Left lung (tissue), 10 donors: ENCODE data around the gene RIC8A. TPM values are rescaled to one million over a fixed set of nuclear protein-coding genes. Genes with fewer than 3 reads are reported as not detected.

Source experiments
- ATAC-seq: fragments of 200-7000 bp; cut with Tn5 transposase; one replicate; pipeline ENCODE4 v1.9.1; 2020; ENCODE audit warnings: moderate library complexity
- DNase-seq, 4 donors: peaks; one replicate each; pipeline ENCODE4 v3.0.0-alpha.2; 2013 to 2020
- H3K27ac ChIP-seq, 2 donors: fragments of 200-600 bp; sonication (generic) in 1 of 2; one replicate each; pipeline versions ENCODE4 v1.5.0 to v1.8.0; 2020 to 2021
- H3K27me3 ChIP-seq, 2 donors: fragments of 200-600 bp; sonication (generic) in 1 of 2; one replicate each; pipeline versions ENCODE4 v1.5.0 to v1.8.0; 2020 to 2021
- H3K36me3 ChIP-seq, 2 donors: fragments of 200-600 bp; sonication (generic) in 1 of 2; one replicate each; pipeline versions ENCODE4 v1.5.0 to v1.8.0; 2020 to 2021
- H3K4me1 ChIP-seq, 2 donors: fragments of 200-600 bp; one replicate each; pipeline ENCODE4 v1.8.0; 2021
- H3K4me3 ChIP-seq, 2 donors: fragments of 200-600 bp; sonication (generic) in 1 of 2; one replicate each; pipeline versions ENCODE4 v1.5.0 to v1.8.0; 2020 to 2021; ENCODE audit warnings: mild to moderate bottlenecking in 1 of 2
- H3K9me3 ChIP-seq, 2 donors: fragments of 200-600 bp; sonication (generic) in 1 of 2; one replicate each; pipeline versions ENCODE4 v1.5.0 to v1.8.0; 2020 to 2021
- intact Hi-C, 2 donors: fragments of 100-400 bp; cut with DNase I; formaldehyde crosslinking; loops; one replicate each; pipeline versions ENCODE4 v1.11.2 to v1.14.2; 2022
- polyA plus RNA-seq, 6 donors: library from polyadenylated mRNA; unstranded; fragments of 120-200 nt; gene quantifications; one replicate each; pipeline ENCODE4 v1.2.1, GENCODE V29; 2013; ENCODE audit not compliant: insufficient read length in 6 of 6
- total RNA-seq, 2 donors: library from RNA; stranded (reverse); fragmentation: NEBNext Ultra II Directional; extraction: Animal tissue kit (Norgen Biotek cat#: 25700); gene quantifications; one replicate each; pipeline ENCODE4 v1.2.1, GENCODE V29; 2021
- TF ChIP-seq, protein P1 (sequence below), 2 donors: fragments of 200-600 bp; sonication (generic) in 1 of 2; IDR thresholded peaks; one replicate each; pipeline versions ENCODE4 v1.5.0 to v1.8.0; 2021; ENCODE audit warnings: antibody characterized with exemption in 2 of 2
- donor health status: DM: no; HTN: yes; CAD: no.
- donor health status: DM: no; HTN: no; CAD: no.

RIC8A gene
- total and polyA plus RNA-seq, 8 donors: 74.4 to 117 (median 80.4) TPM

DNA sequence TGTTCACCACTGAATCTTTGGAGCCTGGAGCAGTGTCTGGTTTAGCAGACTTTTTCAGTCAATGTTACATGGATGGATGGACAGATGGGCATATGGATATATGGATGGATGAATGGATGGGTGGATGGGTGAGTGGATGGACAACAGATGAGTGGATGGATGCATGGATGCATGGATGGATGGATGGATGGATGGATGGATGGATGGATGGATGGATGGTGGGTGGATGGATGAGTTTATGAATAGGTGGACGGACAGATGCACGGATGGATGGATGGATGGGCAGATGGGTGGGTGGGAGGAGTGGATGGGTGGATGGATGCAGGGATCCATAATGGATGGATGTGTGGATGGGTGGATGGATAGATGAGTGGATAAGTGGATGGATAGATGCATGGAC is 48.3 kb downstream of the RIC8A start:
- H3K4me1 ChIP-seq: no peaks in the 10 kb centered on the region
- no peak overlapping the region for H3K4me3 ChIP-seq
- H3K36me3 ChIP-seq: peaks cover 0 to 32% of the 10 kb centered on the region in 2 donors
- intact Hi-C loops: no loop called here
- TF ChIP-seq, protein P1, sequence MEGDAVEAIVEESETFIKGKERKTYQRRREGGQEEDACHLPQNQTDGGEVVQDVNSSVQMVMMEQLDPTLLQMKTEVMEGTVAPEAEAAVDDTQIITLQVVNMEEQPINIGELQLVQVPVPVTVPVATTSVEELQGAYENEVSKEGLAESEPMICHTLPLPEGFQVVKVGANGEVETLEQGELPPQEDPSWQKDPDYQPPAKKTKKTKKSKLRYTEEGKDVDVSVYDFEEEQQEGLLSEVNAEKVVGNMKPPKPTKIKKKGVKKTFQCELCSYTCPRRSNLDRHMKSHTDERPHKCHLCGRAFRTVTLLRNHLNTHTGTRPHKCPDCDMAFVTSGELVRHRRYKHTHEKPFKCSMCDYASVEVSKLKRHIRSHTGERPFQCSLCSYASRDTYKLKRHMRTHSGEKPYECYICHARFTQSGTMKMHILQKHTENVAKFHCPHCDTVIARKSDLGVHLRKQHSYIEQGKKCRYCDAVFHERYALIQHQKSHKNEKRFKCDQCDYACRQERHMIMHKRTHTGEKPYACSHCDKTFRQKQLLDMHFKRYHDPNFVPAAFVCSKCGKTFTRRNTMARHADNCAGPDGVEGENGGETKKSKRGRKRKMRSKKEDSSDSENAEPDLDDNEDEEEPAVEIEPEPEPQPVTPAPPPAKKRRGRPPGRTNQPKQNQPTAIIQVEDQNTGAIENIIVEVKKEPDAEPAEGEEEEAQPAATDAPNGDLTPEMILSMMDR (IDR thresholded peaks at IDR 0.05): no peak
- DNase-seq: no peak
- H3K27ac ChIP-seq: no peak overlapping the region
- ATAC-seq: no peak
- no peaks in the 10 kb centered on the region for H3K27me3 ChIP-seq
- H3K9me3 ChIP-seq: no peaks in the 10 kb centered on the region

DNA sequence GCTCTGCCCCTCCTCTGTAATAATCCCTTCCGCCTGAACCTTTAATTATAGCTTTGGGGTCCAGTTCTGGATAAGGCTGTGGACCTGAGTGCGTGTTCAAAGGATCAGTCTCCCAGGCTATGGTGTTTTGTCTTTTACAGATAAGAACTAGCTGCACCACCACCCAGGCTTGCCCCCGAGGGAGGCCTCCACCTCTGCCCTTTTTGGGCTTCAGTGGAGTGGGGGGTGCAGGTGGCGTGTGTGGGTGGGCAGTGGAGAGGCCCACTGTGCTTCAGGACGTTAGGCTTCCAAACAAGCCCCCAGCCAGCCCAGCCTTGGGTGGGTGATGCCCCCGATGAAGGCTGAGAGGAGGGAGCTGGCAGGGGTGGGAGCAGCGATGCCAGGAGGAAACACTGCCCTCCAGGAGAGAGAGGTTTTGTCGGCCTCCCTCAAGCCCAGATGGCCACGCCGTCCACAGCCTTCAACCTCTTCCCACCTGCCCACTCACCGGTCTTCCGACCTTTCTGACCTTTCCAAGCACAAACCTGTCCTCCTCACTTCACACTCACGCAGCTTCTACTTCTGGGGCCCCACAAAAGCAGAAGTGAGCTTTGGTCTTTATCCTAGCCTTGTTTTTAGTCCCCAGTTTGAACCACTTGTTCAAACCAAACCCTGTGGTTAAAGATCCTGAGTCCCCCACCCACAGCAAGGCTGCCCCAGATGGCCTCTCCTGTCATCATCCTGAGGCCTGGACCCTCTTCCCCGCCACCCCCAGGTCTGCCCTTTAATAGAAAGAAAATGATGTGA is 49.6 kb downstream of the RIC8A start:
- peaks cover 0 to 18% of the 10 kb centered on the region in 2 donors for H3K36me3 ChIP-seq
- no peak overlapping the region for H3K4me3 ChIP-seq
- TF ChIP-seq, protein P1 (IDR thresholded peaks at IDR 0.05): no peak
- intact Hi-C loops: no loop called here
- H3K27me3 ChIP-seq: no peaks in the 10 kb centered on the region
- no peak overlapping the region for H3K27ac ChIP-seq
- H3K9me3 ChIP-seq: no peaks in the 10 kb centered on the region
- ATAC-seq (no peak), DNase-seq (no peak)
- no peaks in the 10 kb centered on the region for H3K4me1 ChIP-seq

DNA sequence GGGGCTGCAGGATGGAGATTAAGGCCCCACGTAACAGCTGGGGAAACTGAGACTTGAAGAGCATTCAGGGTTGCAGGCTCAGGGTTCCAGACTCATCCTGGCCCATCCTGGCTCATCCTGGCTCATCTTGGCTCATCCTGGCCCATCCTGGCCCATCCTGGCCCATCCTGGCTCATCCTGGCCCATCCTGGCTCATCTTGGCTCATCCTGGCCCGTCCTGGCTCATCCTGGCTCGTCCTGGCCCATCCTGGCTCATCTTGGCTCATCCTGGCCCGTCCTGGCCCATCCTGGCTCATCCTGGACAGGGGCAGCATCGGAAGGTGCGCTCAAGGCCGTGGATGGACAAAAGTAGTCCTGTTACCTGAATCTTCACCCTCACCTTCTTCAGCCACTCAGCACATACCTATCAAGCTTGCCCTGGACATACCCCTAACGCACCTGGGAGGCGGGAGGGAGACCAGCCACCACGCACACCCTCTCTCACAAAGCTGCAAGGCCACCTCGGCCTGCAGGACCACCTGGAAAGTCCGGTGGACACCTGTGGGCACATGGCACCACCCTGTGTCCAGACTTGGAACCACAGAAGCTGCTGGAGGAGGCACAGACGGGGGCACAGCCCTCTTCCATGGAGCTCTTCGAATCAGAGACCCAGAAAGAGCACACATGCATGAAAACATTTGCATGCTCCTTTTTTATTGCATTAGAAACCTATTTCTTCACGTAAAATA is 50.4 kb downstream of the RIC8A start:
- Histone ChIP-seq H3K4me3 (no peak overlapping the region), H3K4me1 (no peaks in the 10 kb centered on the region), H3K36me3 (peaks cover 0 to 11% of the 10 kb centered on the region in 2 donors), H3K27me3 (no peaks in the 10 kb centered on the region), H3K27ac (no peak overlapping the region), H3K9me3 (no peaks in the 10 kb centered on the region)
- intact Hi-C loops: no loop called here
- no peak for ATAC-seq
- no peak for DNase-seq
- TF ChIP-seq, protein P1 (IDR thresholded peaks at IDR 0.05): no peak

DNA sequence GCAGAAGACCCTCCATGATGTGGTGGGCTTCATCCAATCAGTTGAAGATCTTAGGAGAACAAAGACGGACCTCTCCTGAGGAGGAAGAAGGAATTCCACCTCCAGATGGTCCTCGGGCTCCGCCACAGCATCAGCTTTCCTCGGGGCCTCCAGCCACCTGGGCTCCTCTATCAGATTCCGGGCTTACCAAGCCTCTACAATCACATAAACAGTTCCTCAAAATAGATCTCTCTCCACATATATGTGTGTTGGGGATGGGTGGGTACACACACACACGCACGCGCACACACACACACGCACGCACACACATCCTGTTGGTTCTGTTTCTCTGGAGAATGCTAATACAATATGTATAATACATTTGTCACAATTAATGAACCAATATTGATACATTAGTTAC is 51.9 kb downstream of the RIC8A start:
- no peaks in the 10 kb centered on the region for H3K9me3 ChIP-seq
- H3K4me3 ChIP-seq: no peak overlapping the region
- no peaks in the 10 kb centered on the region for H3K36me3 ChIP-seq
- no peak for ATAC-seq
- no peaks in the 10 kb centered on the region for H3K27me3 ChIP-seq
- no peak overlapping the region for H3K27ac ChIP-seq
- TF ChIP-seq, protein P1 (IDR thresholded peaks at IDR 0.05): no peak
- H3K4me1 ChIP-seq: no peaks in the 10 kb centered on the region
- no peak for DNase-seq
- intact Hi-C loops: no loop called here

DNA sequence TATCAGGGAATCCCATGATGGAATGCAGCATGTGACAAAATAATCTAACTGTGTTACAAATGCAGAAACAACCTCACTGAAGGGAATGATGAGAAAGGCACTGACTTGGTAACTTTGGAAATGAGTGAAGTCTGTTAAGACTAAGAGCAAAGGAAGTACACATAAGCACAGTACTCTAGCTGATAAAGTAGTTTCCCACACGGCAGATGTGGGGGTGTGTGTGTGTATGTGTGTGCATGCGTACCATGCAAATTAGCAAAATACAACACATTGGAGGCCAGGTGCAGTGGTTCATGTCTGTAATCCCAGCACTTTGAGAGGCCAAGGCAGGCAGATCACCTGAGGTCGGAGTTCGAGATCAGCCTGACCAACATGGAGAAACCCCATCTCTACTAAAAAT is 54.1 kb downstream of the RIC8A start:
- Histone ChIP-seq H3K36me3 (no peaks in the 10 kb centered on the region), H3K27ac (no peak overlapping the region), H3K4me3 (no peak overlapping the region), H3K27me3 (no peaks in the 10 kb centered on the region), H3K4me1 (no peaks in the 10 kb centered on the region), H3K9me3 (peaks cover 0 to 5% of the 10 kb centered on the region in 2 donors)
- intact Hi-C loops: no loop called here
- DNase-seq (no peak), ATAC-seq (no peak)
- TF ChIP-seq, protein P1 (IDR thresholded peaks at IDR 0.05): no peak
